HL-60 (cell line): Measurements from ENCODE around the gene ACR.

ENCODE experiments used
- POLR2AphosphoS5 ChIP-seq: IDR thresholded peaks from 2 replicates; pipeline ENCODE4 v1.6.1; 2012; ENCODE audit warnings: low read depth
- TF ChIP-seq, protein P1 (sequence below): IDR thresholded peaks from one replicate; pipeline ENCODE4 v1.5.1; 2011; ENCODE audit warnings: low read length, control low read depth, inconsistent platforms; ENCODE audit not compliant: insufficient read depth
- TF ChIP-seq, protein P2 (sequence below): IDR thresholded peaks from 2 replicates; pipeline ENCODE4 v1.6.1; 2012; ENCODE audit warnings: low read depth; ENCODE audit not compliant: insufficient replicate concordance

DNA sequence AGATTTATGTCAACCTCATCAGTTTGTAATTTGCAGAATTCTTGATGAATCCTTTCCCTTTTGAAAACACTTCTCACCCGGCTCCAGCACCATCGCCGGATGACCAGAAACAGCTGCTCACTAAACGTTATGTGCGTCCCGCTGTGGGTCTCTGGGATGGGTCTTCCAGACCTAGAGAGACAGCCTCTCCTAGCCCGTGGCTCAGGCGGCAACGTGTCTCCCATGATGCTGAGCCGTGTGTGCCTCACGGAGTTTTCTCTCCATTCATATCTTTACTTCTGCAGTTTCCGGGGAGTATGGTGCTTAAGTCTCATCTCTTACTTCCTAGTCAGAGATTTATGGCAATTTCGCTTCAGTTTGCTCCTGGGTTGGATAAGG is 25.0 kb upstream of the ACR start:
- TF ChIP-seq, protein P1, sequence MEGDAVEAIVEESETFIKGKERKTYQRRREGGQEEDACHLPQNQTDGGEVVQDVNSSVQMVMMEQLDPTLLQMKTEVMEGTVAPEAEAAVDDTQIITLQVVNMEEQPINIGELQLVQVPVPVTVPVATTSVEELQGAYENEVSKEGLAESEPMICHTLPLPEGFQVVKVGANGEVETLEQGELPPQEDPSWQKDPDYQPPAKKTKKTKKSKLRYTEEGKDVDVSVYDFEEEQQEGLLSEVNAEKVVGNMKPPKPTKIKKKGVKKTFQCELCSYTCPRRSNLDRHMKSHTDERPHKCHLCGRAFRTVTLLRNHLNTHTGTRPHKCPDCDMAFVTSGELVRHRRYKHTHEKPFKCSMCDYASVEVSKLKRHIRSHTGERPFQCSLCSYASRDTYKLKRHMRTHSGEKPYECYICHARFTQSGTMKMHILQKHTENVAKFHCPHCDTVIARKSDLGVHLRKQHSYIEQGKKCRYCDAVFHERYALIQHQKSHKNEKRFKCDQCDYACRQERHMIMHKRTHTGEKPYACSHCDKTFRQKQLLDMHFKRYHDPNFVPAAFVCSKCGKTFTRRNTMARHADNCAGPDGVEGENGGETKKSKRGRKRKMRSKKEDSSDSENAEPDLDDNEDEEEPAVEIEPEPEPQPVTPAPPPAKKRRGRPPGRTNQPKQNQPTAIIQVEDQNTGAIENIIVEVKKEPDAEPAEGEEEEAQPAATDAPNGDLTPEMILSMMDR: no peak
- no peak for TF ChIP-seq POLR2AphosphoS5
- TF ChIP-seq, protein P2, sequence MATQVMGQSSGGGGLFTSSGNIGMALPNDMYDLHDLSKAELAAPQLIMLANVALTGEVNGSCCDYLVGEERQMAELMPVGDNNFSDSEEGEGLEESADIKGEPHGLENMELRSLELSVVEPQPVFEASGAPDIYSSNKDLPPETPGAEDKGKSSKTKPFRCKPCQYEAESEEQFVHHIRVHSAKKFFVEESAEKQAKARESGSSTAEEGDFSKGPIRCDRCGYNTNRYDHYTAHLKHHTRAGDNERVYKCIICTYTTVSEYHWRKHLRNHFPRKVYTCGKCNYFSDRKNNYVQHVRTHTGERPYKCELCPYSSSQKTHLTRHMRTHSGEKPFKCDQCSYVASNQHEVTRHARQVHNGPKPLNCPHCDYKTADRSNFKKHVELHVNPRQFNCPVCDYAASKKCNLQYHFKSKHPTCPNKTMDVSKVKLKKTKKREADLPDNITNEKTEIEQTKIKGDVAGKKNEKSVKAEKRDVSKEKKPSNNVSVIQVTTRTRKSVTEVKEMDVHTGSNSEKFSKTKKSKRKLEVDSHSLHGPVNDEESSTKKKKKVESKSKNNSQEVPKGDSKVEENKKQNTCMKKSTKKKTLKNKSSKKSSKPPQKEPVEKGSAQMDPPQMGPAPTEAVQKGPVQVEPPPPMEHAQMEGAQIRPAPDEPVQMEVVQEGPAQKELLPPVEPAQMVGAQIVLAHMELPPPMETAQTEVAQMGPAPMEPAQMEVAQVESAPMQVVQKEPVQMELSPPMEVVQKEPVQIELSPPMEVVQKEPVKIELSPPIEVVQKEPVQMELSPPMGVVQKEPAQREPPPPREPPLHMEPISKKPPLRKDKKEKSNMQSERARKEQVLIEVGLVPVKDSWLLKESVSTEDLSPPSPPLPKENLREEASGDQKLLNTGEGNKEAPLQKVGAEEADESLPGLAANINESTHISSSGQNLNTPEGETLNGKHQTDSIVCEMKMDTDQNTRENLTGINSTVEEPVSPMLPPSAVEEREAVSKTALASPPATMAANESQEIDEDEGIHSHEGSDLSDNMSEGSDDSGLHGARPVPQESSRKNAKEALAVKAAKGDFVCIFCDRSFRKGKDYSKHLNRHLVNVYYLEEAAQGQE: no peak
